ENCODE results near the gene ITGB2. TPM values are rescaled to one million over a fixed set of nuclear protein-coding genes. Genes with fewer than 3 reads are reported as not detected.

ITGB2 gene
- total RNA-seq, 1 donor from 2014 or later: 18.6 TPM

DNA sequence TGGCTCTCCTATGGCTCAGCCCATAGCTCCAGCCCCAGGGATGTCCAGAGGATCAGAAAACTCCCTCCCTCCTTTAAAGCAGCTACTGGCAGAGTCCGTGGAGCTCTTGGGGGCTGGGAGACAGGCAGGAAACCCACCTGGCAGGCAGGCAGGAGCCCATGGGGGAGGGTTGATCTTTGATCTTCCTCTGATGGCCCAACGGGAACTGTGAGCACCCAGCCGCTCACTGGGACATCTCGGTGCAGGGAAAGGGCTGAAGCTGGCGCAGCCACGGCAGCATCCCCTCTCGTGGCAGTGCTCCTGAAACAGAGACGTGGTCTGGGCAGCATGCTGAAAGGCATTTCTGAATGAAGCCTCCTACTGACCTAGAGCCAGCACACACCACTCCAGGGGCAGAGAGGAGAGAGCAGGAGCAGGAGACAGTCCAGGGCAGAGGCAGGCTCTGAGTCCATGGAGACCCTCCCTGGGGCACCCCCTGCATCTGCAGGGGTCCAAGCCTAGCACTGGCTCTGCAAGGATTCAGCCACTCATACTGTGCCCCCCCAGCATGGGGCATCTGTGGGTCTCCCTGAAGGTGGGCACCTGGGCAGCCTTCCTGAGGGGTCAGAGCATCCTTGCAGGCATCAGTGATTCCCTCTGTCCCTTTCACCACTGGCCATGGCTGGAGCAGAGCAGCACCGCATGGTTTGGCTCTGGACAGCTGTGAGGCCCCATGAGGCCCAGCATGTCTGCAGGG lies 14.3 kb upstream of the ITGB2 start:
- H3K4me3 ChIP-seq: no peak overlapping the region
- H3K4me1 ChIP-seq: peaks cover 42% of the 10 kb centered on the region
- DNase-seq: peak; percentile 7
- peaks cover 56% of the 10 kb centered on the region for H3K27me3 ChIP-seq (ENCODE audit: low read depth)
- no peak overlapping the region for H3K27ac ChIP-seq (replicated peaks)
- TF ChIP-seq, protein P1, sequence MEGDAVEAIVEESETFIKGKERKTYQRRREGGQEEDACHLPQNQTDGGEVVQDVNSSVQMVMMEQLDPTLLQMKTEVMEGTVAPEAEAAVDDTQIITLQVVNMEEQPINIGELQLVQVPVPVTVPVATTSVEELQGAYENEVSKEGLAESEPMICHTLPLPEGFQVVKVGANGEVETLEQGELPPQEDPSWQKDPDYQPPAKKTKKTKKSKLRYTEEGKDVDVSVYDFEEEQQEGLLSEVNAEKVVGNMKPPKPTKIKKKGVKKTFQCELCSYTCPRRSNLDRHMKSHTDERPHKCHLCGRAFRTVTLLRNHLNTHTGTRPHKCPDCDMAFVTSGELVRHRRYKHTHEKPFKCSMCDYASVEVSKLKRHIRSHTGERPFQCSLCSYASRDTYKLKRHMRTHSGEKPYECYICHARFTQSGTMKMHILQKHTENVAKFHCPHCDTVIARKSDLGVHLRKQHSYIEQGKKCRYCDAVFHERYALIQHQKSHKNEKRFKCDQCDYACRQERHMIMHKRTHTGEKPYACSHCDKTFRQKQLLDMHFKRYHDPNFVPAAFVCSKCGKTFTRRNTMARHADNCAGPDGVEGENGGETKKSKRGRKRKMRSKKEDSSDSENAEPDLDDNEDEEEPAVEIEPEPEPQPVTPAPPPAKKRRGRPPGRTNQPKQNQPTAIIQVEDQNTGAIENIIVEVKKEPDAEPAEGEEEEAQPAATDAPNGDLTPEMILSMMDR (IDR thresholded peaks at IDR 0.05; ENCODE audit: borderline replicate concordance): no peak
- intact Hi-C loops (cut with micrococcal nuclease): no loop called here
- no peaks in the 10 kb centered on the region for H3K9me3 ChIP-seq (replicated peaks)
- H3K36me3 ChIP-seq: no peaks in the 10 kb centered on the region

DNA sequence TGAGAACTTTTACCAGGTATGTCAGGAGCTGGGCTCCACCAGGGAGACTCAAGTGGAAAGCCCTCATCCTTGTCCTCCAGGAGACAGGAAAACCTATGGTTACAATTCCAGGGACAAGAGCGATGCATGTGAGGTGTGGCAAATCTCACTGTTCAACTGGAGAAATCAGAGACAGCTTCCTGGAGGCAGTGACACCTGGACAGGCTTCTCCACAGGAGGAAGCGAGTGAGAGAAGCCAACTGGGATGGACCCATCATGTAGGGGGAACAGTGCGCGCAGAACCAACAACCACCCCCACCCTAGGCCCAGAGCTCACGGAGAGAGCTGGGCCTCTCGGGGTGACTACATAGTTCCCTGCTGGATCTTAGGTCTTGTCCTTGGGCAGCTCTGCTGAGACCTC lies 13.6 kb upstream of the ITGB2 start:
- H3K27ac ChIP-seq (replicated peaks): no peak overlapping the region
- peaks cover 63% of the 10 kb centered on the region for H3K27me3 ChIP-seq (ENCODE audit: low read depth)
- TF ChIP-seq, protein P1 (IDR thresholded peaks at IDR 0.05; ENCODE audit: borderline replicate concordance): no peak
- no peak for DNase-seq
- no peaks in the 10 kb centered on the region for H3K36me3 ChIP-seq
- no peak overlapping the region for H3K4me3 ChIP-seq
- H3K4me1 ChIP-seq: peaks cover 36% of the 10 kb centered on the region
- intact Hi-C loops (cut with micrococcal nuclease): no loop called here
- H3K9me3 ChIP-seq (replicated peaks): no peaks in the 10 kb centered on the region

DNA sequence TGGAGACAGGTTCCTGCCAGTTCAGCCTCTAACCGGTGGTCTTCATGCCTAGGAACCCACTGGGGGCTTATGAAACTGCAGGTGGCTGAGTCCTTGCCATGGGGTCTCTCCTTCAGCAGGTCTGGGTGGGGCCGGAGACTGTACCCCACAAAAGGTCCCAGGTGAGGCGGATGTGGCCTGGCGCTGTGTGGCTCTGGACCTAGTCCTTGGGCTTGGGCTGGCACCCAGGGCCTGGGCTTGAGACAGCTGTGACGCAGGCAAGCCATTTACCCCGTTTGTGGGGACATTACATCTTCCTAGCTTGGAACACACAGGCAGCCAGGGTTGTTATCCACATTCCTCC lies 13.2 kb upstream of the ITGB2 start:
- peaks cover 33% of the 10 kb centered on the region for H3K4me1 ChIP-seq
- no peak overlapping the region for H3K27ac ChIP-seq (replicated peaks)
- no peaks in the 10 kb centered on the region for H3K9me3 ChIP-seq (replicated peaks)
- intact Hi-C loops (cut with micrococcal nuclease): no loop called here
- TF ChIP-seq, protein P1 (IDR thresholded peaks at IDR 0.05; ENCODE audit: borderline replicate concordance): no peak
- peaks cover 67% of the 10 kb centered on the region for H3K27me3 ChIP-seq (ENCODE audit: low read depth)
- DNase-seq: peak; percentile 10
- H3K36me3 ChIP-seq: no peaks in the 10 kb centered on the region
- H3K4me3 ChIP-seq: no peak overlapping the region

DNA sequence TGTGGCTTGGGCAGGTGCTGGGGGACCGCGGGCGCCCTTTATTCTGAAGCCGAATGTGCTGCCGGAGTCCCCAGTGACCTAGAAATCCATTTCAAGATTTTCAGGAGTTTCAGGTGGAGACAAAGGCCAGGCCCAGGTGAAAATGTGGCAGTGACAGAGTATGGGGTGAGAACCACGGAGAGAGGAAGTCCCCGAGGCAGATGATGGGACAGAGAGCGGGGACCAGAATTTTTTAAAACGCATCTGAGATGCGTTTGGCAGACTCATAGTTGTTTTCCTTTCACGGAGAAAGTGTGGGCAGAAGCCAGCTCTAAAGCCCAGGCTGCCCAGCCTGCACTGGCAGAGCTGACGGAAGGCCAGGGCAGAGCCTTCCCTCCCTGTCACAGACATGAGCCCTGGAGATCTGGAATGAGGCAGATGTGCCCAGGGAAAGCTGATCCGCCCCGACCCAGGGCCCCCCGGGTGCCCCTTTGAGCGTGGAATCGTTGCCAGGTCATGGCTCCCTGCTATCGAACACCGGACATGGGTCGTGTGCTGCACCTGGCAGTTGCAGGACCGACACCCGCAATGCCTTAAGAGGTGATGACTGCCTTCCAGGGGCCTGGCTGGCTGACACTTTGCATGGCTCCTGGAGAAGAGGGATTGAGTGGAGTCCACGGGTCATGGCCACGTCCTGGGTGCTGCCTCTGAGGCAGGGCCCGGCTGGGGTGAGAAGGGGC lies 12.7 kb upstream of the ITGB2 start:
- Histone ChIP-seq H3K27ac (replicated peaks) (no peak overlapping the region), H3K4me1 (peaks cover 30% of the 10 kb centered on the region), H3K36me3 (no peaks in the 10 kb centered on the region), H3K27me3 (ENCODE audit: low read depth) (peaks cover 73% of the 10 kb centered on the region), H3K4me3 (peak overlapping the region; percentile 66), H3K9me3 (replicated peaks) (no peaks in the 10 kb centered on the region)
- TF ChIP-seq, protein P1 (IDR thresholded peaks at IDR 0.05; ENCODE audit: borderline replicate concordance): no peak
- intact Hi-C loops (cut with micrococcal nuclease): no loop called here
- peak; percentile 12 for DNase-seq

DNA sequence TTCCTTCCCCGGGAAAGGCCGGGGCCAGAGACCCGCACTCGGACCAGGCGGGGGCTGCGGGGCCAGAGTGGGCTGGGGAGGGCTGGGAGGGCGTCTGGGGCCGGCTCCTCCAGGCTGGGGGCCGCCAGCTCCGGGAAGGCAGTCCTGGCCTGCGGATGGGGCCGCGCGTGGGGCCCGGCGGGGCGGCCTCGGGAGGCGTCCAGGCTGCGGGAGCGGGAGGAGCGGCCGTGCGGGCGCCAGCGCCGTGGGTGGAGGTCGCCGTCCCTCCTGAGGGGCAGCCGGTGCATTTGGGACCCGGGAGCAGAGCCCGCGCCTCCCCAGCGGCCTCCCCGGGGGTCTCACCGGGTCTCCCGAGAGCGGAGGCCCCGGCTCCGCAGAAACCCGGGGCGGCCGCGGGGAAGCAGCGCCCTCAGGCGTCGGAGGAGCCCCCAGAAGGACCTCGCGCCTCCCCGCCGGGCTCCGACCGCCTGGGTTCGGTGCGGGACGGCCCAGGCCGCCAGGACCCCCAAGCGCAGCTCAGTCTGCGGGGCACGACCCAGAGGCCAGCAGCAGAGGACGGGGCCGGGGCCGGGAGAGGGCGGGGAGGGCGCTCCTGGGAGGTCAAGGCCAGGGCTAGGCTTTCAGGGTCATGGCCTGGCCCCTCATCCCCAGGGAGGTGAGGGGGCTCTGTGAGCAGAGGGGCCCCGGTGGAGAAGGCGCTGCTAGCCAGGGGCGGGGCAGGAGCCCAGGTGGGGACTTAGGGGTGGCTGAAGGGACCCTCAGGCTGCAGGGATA lies 11.9 kb upstream of the ITGB2 start:
- H3K4me1 ChIP-seq: peaks cover 30% of the 10 kb centered on the region
- intact Hi-C loops (cut with micrococcal nuclease): no loop called here
- no peak overlapping the region for H3K27ac ChIP-seq (replicated peaks)
- peaks cover 80% of the 10 kb centered on the region for H3K27me3 ChIP-seq (ENCODE audit: low read depth)
- peak overlapping the region; percentile 66 for H3K4me3 ChIP-seq
- H3K9me3 ChIP-seq (replicated peaks): no peaks in the 10 kb centered on the region
- TF ChIP-seq, protein P1 (IDR thresholded peaks at IDR 0.05; ENCODE audit: borderline replicate concordance): peak; percentile 69
- no peaks in the 10 kb centered on the region for H3K36me3 ChIP-seq
- peak; percentile 58 for DNase-seq

Measured in left ventricle myocardium inferior (tissue), 1 donor.